Smooth muscle cell of the pulmonary artery (primary cell): ENCODE data around the gene SH3BP5. TPM values are rescaled to one million over a fixed set of nuclear protein-coding genes. Genes with fewer than 3 reads are reported as not detected.

Source experiments
- total RNA-seq: library from RNA; depleted of rRNA; stranded (reverse); fragments of >200 nt; gene quantifications from 2 replicates; pipeline ENCODE4 v1.2.3, GENCODE V29; 2014

The SH3BP5 gene
- total RNA-seq, result 21.7 and 33.0 TPM in 2 replicates

DNA sequence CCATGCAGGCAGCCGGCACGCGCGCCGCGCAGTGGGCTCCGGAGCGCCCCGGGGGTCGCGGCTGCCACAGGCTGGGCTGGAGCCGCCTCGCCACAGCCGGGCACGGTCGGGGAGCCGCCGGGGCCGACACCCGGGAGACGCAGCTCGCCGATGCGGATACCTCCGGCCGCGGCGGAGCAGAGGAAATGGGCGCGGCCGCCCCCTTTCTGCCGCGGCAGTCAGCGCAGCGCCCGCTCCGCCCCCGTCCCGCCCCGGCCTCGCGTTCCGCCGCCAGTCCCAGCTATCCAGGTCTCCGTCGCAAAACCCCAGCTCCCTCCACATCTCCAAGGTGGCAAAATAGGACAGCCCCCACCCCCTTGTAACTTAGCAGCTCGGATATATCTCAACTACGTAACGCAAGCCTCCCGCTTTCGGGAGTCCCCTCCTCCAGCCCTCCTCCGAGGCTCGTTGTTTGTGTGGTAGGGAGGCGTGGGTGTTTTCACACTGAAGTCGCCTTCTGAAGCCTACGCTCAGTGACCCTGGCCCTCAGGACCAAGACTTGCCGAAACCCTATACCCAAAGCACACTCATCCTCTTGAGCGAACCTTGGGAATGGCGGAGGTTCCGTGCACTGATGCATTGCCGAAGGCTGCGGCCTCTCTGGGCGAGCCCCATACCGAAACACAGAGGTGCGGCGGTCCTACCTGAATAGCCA is at the start of gene SH3BP5:
Gene SH3BP5, minus strand, starts transcription at position 182 of the 694 bp plus-strand sequence. Its CDS starts 178 bp downstream, at position 4.

GRCh38 chr3:15205934-15206661 is 126.3 kb downstream of the SH3BP5 start, which contains the start of gene CAPN7:
Gene CAPN7, plus strand, starts transcription at chr3:15206246. Its CDS starts 250 bp downstream, at chr3:15206496.

Other genes with a start within 250 kb of the SH3BP5 start
- 27.9 and 30.5 TPM in 2 replicates for gene RBSN, start 233.4 kb downstream of the SH3BP5 start, total RNA-seq
- gene CAPN7, start 126.3 kb downstream of the SH3BP5 start, total RNA-seq, result 49.1 and 49.4 TPM in 2 replicates
- 23.4 and 36.6 TPM in 2 replicates for gene METTL6, start 95.0 kb upstream of the SH3BP5 start, total RNA-seq
- 22.1 and 28.6 TPM in 2 replicates for gene EAF1, start 95.0 kb upstream of the SH3BP5 start, total RNA-seq
- 0.36 and 1.3 TPM in 2 replicates for gene COLQ, start 189.1 kb upstream of the SH3BP5 start, total RNA-seq